Right lobe of liver (tissue), 6 donors: ENCODE measurements around the gene COX4I1. TPM values are rescaled to one million over a fixed set of nuclear protein-coding genes. Genes with fewer than 3 reads are reported as not detected.
"Not testable (repeated sequence)": the region's sequence is repeated elsewhere in the genome, so short reads cannot be mapped to it uniquely, and the experiment has no call there.

Experiments
- ATAC-seq, 4 donors: fragments of 200-7000 bp; cut with Tn5 transposase; one replicate each; pipeline ENCODE4 v1.9.1; 2020; ENCODE audit warnings: mild to moderate bottlenecking in 4 of 4, moderate library complexity in 4 of 4
- DNase-seq, 3 donors: peaks; one replicate each; pipeline ENCODE4 v3.0.0-alpha.2; 2020
- H3K27ac ChIP-seq, 3 donors: fragments of 200-600 bp; one replicate each; pipeline ENCODE4 v1.8.0; 2022
- H3K27me3 ChIP-seq, 2 donors: fragments of 200-600 bp; one replicate each; pipeline ENCODE4 v1.8.0; 2022
- H3K36me3 ChIP-seq, 4 donors: fragments of 200-600 bp; sonication (generic) in 1 of 4; one replicate each; pipeline versions ENCODE4 v1.5.1 to v1.8.0; 2017 to 2022; ENCODE audit warnings: control low read depth in 1 of 4
- H3K4me1 ChIP-seq, 4 donors: fragments of 200-600 bp; sonication (generic) in 1 of 4; one replicate each; pipeline versions ENCODE4 v1.5.1 to v1.8.0; 2017 to 2022; ENCODE audit warnings: control low read depth in 1 of 4
- H3K4me3 ChIP-seq, 3 donors: fragments of 200-600 bp; one replicate each; pipeline ENCODE4 v1.8.0; 2022
- H3K9me3 ChIP-seq, 4 donors: fragments of 200-600 bp; sonication (generic) in 1 of 4; one replicate each; pipeline versions ENCODE4 v1.5.1 to v1.8.0; 2017 to 2022; ENCODE audit warnings: control low read depth in 1 of 4
- POLR2A ChIP-seq: fragments of 450-650 bp; IDR thresholded peaks from one replicate; pipeline ENCODE4 v1.6.1; 2017; ENCODE audit warnings: antibody characterized with exemption, mild to moderate bottlenecking
- WGBS: methylation state at CpG from one replicate; pipeline ENCODE4 v1.1.6; 2018; ENCODE audit warnings: low coverage, low lambda C conversion rate; ENCODE audit not compliant: insufficient coverage; ENCODE audit errors: missing lambda C conversion rate; 5-methylcytosine and 5-hydroxymethylcytosine counted together
- intact Hi-C, 2 donors: fragments of 100-400 bp; cut with DNase I; formaldehyde crosslinking; loops; one replicate each; pipeline versions ENCODE4 v1.11.2 to v1.14.1; 2022
- total RNA-seq, 6 experiments: library from RNA; depleted of rRNA in 2 of 6; stranded (reverse); fragments of >200 nt in 2 of 6; fragmentation: NEBNext Ultra II Directional in 3 of 6; extraction: Animal tissue kit (Norgen Biotek cat#: 25700) in 3 of 6; gene quantifications; one replicate each; pipeline versions ENCODE4 v1.1.0 to v1.2.4, GENCODE V29; 2016 to 2023
- TF ChIP-seq, protein P1 (sequence below), 4 donors: fragments of 200-600 bp in 3 of 4; fragments of 450-650 bp in 1 of 4; IDR thresholded peaks; one replicate each; pipeline versions ENCODE4 v1.5.1 to v1.8.0; 2016 to 2022; ENCODE audit warnings: antibody characterized with exemption in 4 of 4, mild to moderate bottlenecking in 2 of 4
- donor health status: DM: no; HTN: yes; CAD: no.
- donor health status: DM: no; HTN: no; CAD: no.
- donor health status: DM: no; HTN: no; CAD: no.
- donor health status: DM: no; HTN: yes; CAD: no.
- donor health status: DM: no; HTN: yes; CAD: no.

COX4I1 gene
- total RNA-seq, 6 experiments from 2014 or later = 247 to 417 (median 303) TPM

GRCh38 chr16:85803570-85803969, 4.1 kb downstream of the COX4I1 start:
- WGBS = 76% methylated on average over 13 of the region's 14 CpGs
- H3K27me3 ChIP-seq = no peaks in the 10 kb centered on the region

GRCh38 chr16:85805442-85806045, 6.0 kb downstream of the COX4I1 start:
- ATAC-seq (no peak), DNase-seq (no peak)
- H3K36me3 ChIP-seq = peaks cover 0 to 55% (median 23%) of the 10 kb centered on the region in 4 donors
- TF ChIP-seq, protein P1, sequence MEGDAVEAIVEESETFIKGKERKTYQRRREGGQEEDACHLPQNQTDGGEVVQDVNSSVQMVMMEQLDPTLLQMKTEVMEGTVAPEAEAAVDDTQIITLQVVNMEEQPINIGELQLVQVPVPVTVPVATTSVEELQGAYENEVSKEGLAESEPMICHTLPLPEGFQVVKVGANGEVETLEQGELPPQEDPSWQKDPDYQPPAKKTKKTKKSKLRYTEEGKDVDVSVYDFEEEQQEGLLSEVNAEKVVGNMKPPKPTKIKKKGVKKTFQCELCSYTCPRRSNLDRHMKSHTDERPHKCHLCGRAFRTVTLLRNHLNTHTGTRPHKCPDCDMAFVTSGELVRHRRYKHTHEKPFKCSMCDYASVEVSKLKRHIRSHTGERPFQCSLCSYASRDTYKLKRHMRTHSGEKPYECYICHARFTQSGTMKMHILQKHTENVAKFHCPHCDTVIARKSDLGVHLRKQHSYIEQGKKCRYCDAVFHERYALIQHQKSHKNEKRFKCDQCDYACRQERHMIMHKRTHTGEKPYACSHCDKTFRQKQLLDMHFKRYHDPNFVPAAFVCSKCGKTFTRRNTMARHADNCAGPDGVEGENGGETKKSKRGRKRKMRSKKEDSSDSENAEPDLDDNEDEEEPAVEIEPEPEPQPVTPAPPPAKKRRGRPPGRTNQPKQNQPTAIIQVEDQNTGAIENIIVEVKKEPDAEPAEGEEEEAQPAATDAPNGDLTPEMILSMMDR (IDR thresholded peaks at IDR 0.05) = no peak
- TF ChIP-seq POLR2A = no peak
- peaks cover 0 to 6% (median 2%) of the 10 kb centered on the region in 4 donors for H3K4me1 ChIP-seq
- intact Hi-C loops = no loop called here
- H3K27ac ChIP-seq = no peak overlapping the region
- no peaks in the 10 kb centered on the region for H3K27me3 ChIP-seq
- H3K9me3 ChIP-seq = no peaks in the 10 kb centered on the region
- WGBS = 91% methylated on average over 15 of the region's 18 CpGs
- no peak overlapping the region for H3K4me3 ChIP-seq

More at GRCh38 chr16:85803570-85803969, 4.1 kb downstream of the COX4I1 start:
- H3K9me3 ChIP-seq = no peaks in the 10 kb centered on the region
- H3K4me1 ChIP-seq = peaks cover 0 to 9% (median 4%) of the 10 kb centered on the region in 4 donors
- no peak overlapping the region for H3K4me3 ChIP-seq
- no peak overlapping the region for H3K27ac ChIP-seq
- no peak for TF ChIP-seq POLR2A
- TF ChIP-seq, protein P1 (IDR thresholded peaks at IDR 0.05) = no peak
- ATAC-seq = no peak
- H3K36me3 ChIP-seq = peaks cover 0 to 55% (median 23%) of the 10 kb centered on the region in 4 donors
- no peak for DNase-seq
- intact Hi-C loops = no loop called here

DNA sequence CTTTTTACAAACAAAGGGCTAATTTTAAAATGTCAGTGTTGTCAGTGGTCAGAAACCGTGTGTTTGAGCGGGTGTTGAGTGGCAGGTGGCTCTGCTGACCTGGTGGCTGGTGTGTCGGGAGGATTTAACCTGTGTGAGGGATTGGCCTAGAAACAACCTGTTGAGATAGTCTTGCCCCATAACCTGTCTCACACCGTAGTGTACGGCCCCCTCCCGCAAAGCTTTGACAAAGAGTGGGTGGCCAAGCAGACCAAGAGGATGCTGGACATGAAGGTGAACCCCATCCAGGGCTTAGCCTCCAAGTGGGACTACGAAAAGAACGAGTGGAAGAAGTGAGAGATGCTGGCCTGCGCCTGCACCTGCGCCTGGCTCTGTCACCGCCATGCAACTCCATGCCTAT, 7.0 kb downstream of the COX4I1 start:
- Histone ChIP-seq H3K9me3 (no peaks in the 10 kb centered on the region), H3K27ac (no peak overlapping the region), H3K4me3 (no peak overlapping the region), H3K4me1 (no peaks in the 10 kb centered on the region), H3K27me3 (no peaks in the 10 kb centered on the region), H3K36me3 (peaks cover 0 to 52% (median 23%) of the 10 kb centered on the region in 4 donors)
- intact Hi-C loops = no loop called here
- ATAC-seq = no peak
- DNase-seq = no peak
- WGBS = 93% methylated on average over 5 of the region's 11 CpGs
- TF ChIP-seq POLR2A = no peak
- TF ChIP-seq, protein P1 (IDR thresholded peaks at IDR 0.05) = no peak

GRCh38 chr16:85807340-85807739, 7.8 kb downstream of the COX4I1 start:
- H3K27me3 ChIP-seq, H3K9me3 ChIP-seq, ATAC-seq, intact Hi-C loops, DNase-seq, H3K27ac ChIP-seq, H3K4me3 ChIP-seq, H3K4me1 ChIP-seq: not testable (repeated sequence)
- 78% methylated on average over 6 of the region's 6 CpGs for WGBS
- peaks cover 0 to 44% (median 23%) of the 10 kb centered on the region in 4 donors for H3K36me3 ChIP-seq

DNA sequence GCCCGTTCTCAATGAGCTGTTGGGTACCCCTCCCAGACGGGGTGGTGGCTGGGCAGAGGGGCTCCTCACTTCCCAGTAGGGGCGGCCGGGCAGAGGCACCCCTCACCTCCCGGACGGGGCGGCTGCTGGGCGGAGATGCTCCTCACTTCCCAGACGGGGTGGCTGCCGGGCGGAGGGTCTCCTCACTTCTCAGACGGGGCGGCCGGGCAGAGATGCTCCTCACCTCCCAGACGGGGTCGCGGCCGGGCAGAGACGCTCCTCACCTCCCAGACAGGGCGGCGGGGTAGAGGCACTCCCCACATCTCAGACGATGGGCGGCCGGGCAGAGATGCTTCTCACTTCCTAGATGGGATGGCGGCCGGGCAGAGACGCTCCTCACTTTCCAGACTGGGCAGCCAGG, 8.6 kb downstream of the COX4I1 start:
- DNase-seq, H3K27ac ChIP-seq, H3K4me3 ChIP-seq, H3K4me1 ChIP-seq, ATAC-seq, H3K27me3 ChIP-seq, intact Hi-C loops, H3K9me3 ChIP-seq: not testable (repeated sequence)
- peaks cover 0 to 36% (median 18%) of the 10 kb centered on the region in 4 donors for H3K36me3 ChIP-seq
- 83% methylated on average over 2 of the region's 27 CpGs for WGBS
